ENCODE data around the gene FMC1.

Gene FMC1

DNA sequence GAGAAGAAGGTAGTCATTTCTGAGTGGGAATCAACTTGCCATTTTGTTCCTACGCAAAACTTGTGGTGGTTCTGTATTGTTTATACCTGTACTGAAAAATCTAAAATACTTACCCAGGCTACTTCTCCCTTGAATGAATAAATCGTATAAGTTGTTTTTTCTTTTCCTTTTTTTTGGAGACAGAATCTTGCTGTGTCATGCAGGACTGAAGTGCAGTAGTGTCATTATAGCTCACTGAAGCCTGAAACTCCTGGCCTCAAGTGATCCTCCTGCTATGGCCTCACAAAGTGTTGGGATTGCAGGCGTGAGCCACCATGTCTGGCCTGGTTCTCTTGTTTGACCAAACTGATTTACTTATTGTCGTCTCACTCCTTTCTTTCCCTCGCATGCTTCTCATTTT, 46.5 kb downstream of the FMC1 start:
- DNase-seq = no peak

DNA sequence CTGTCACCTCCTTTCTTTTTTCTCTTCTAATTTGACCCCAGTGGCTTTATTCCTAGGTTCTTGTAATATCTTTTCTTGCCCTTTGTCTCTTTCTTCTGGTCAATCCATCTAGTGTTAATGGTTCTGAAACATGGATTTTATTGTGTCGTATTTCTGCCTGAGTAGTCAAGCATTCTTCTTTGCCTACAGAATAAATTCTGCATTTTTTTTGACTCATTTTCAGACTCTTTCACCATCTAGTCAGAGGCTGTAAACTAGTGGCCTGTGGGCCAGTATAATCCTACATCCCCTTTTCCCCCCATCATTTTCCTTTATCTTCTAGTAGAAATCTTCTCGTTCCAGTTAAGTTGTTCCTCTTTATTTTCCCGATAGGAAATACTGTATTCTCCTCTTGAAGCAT, 48.0 kb downstream of the FMC1 start:
- no peak for DNase-seq

DNA sequence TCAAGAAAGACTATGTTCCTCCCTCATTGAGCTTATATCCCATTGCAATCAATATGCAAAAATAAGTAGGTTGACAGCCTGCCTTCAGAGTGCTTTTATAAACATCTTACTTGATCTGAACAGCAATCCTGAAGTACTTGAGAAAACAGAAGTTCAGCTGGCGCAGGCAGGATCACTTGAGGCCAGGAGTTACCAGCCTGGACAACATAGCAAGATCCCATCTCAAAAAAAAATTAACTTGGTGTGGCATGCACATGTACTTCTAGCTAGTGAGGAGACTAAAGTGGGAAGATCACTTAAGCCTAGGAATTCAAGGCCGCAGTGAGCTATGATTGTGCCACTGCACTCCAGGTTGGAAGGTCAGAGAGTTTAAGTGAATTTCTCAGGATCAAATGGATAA, 48.6 kb downstream of the FMC1 start:
- DNase-seq = no peak

DNA sequence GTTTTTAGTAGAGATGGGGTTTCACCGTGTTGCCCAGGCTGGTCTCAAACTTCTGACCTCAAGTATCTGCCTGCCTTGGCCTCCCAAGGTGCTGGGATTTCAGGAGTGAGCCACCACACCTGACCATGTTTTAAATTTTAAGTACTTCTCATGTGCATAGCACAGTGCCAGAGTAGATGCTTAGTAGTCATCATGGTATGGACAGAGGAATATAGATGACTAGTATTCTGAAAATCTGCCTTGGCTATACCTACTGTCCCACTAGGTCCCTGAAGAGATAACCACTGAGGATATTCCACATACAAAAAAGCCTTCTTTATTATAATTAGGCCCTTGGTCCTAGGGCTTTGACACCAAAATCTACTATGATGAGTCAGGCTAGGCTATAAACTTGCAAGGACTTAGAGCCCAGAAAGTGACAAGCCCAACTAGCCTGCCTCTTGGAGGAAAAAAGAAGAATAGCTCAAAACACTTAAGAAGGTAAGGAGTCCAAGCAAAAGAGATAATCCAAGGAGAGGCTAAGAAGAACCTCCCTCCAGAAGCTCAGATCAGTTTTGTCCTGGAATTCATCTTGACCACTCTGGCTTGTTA, 52.6 kb downstream of the FMC1 start:
- no peak for DNase-seq

DNA sequence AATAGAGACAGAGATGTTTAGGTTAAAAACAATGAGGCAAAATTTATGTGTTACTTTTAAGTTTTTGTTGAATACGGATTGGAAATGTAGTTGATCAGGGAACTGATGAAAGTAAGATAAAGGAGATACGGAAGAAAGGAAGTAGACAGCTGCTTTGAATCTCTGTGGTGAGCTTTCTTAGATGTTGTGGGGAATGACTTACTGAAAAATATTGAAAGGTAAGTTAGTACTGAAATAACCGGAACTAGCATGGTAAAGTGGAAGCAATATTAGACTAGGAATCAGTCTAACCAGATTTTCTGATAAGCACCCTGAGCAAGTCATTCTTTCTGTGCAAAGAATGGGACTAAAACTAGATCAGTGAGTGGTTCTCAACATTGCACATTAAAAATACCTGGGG, 53.4 kb downstream of the FMC1 start:
- DNase-seq = no peak
